Fibroblast of skin of right quadriceps (primary cell): Measurements from ENCODE around the gene MAD1L1.
"Not testable (repeated sequence)": the region's sequence is repeated elsewhere in the genome, so short reads cannot be mapped to it uniquely, and the experiment has no call there.

Source experiments
- DNase-seq: peaks from one replicate; pipeline ENCODE4 v3.0.0-alpha.2; 2013

Gene MAD1L1

DNA sequence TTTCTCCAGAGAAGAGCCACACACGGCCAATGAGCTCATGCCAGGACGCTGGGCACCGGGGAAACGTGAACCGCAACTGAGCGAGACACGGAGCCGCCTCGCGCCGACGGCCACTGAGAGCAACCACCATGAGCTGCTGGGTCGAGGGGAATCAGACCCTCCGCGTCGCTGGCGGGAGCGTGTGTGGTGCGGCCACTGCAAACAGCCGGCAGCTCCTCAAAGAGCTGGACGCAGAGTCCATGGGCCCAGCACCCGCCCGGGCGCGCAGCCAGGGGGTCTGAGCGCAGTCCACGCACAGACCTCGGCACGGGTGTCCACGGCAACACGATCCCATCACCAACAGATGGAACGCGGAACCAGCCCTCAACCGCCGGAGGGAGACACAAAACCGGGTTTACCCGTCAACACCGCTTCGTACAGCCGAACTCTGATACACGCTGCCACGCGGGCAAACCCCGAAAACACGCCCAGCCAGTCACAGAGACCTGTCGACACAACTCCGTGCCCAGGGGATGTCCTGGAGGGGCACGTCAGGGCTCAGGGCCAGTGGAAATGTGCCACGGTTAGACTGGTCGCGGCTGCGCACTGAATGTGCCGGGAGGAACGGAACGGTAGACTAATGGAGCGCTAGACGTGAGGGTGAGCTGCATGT, 415.6 kb downstream of the MAD1L1 start:
- DNase-seq: no peak

DNA sequence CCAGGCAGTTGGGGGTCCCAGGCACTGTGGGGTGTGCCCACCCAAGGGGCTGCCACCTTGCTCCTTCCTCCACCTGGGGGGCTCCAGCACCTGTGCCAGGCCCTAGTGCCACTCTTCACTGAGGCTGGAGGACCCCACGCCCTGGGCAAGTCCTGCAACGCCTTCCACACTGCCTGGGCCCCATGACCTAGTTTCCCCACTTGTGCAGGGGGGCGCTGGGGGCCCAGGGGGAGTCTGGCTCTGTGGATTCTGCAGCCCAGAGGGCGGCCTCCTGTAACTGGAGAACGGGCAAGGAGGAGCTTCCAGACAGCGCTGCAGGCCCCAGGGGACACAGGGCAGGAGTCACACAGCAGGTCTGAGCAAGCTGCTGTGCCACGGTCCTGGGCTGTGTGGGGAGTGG, 416.3 kb downstream of the MAD1L1 start:
- not testable (repeated sequence) for DNase-seq

GRCh38 chr7:1815551-1816281, 417.0 kb downstream of the MAD1L1 start:
- DNase-seq: not testable (repeated sequence)

DNA sequence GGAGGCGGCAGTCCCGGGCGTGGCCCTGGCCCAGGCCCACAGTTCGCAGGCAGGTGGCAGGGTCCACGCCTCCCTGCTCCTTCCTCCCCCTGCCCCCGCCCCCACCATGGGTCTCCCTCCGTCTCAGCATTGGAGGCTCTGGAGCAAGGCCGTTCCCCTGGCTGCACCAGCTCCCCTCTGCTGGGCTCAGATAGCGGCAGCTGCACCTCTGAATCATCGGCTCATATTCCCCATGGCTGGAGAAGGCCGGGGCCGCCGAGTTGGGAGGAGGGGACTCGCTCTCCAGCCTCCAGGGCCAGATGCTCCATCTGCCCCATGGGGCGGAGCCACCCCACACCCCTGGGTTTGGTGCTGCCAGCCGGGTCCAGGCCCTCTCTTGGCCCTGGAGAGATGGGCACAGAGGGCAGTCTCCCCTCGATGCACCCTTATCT, 417.7 kb downstream of the MAD1L1 start:
- no peak for DNase-seq

- DNase-seq: no peak
These were observed 418.5 kb downstream of the MAD1L1 start for GRCh38 chr7:1814089-1814811.

DNA sequence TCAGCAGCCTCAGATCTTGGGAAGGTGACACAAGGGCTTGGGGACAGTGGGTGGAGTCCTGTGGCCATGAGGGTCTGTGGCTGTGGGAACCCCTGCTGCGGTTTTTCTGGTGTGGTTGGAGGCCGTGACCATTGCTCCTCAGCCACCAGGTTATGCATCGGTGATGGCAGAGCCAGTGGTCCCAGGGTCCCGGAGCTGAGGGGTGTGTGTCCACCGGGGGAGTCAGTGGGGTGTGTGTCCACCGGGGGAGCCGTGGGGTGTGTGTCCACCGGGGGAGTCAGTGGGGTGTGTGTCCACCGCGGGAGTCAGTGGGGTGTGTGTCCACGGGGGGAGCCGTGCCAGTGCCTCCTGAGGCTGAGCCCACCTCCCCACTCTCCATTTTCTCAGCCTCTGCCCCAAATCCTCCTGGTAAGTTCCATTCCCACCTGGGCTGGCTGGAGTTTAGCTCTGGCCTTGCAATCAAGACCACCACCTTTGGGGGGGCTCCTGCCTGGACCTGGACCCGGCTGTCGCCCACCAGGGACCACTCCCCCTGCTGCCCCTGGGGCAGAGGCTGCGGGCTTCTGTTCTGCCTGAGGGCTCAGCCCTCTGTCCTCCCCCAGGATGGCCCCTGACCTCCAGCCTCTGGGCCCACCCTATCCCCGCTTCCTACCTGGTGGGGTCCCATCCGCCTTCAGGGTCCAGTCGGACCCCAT, 419.2 kb downstream of the MAD1L1 start:
- no peak for DNase-seq

DNA sequence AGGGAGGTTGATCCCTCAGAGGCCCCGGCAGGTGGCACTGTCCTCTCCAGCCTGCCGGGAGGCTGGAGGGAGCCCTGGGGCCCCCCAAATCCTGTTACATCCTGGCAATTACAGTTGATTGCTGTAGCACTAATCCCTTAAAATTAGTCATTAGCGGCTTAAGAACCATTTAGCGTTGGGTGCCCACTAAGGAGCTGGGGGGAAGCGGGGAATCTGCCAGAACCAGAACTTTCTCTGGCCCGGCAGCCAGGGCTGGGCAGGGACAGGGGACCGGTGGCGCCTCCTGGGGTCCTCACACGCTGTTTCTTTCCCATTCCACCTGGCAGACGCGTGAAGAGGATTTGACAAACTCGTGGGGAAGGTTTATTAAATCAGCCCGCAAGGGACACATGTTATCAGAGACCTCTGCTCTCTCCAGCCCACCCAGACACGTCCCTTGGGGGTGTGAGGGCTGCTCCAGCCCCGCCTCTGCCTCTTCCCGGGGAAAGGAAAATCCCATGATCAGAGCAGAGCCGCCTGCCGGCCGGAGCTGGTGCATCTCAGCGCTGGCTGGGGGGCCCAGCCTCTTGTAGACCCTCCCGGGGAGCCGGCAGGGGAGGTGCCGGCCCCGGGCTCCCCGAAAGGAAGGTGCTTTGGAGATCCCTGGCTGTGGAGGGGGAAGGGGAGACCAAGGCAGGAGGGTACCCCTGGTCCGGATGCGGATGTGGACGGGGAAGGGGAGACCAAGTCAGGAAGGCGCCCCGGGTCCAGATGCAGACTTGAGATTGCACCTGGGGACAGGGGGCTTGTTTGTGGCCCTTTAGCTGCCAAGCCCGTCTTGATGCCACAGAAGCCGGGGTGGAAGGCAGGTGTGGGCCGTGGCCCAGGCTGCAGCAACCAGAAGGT, 420.0 kb downstream of the MAD1L1 start:
- no peak for DNase-seq

DNA sequence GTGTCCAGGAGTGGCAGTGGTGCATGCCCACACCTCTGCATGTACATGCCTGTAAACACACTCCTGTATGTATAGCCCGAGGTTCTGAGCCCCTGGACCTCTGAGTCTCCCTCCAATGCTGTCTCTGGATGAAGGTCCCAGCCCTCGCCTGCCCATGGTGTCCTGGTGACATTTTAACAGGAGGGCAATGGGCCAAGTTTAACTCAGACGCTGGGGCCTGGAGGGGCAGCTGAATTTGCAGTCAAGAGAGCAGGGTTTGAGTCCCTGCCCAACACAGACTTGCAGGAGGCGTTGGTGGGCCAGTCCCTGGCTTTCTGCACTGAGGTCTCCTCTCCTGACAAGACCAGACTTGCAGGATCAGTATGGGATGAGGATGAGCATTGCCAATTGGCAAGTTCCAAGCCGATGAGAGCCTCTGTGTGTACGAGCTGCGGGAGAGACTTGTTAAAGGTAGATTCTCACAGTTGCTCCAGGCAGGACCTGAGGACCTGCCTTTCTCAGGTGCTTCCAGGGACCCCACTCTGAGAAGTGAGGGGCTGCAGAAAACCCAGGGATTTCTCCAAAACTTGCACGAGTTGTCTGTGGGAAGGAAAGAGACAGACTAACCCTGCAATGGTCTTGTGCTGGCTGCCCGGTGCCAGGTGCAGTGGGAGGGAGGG, 420.8 kb downstream of the MAD1L1 start:
- DNase-seq: no peak

DNA sequence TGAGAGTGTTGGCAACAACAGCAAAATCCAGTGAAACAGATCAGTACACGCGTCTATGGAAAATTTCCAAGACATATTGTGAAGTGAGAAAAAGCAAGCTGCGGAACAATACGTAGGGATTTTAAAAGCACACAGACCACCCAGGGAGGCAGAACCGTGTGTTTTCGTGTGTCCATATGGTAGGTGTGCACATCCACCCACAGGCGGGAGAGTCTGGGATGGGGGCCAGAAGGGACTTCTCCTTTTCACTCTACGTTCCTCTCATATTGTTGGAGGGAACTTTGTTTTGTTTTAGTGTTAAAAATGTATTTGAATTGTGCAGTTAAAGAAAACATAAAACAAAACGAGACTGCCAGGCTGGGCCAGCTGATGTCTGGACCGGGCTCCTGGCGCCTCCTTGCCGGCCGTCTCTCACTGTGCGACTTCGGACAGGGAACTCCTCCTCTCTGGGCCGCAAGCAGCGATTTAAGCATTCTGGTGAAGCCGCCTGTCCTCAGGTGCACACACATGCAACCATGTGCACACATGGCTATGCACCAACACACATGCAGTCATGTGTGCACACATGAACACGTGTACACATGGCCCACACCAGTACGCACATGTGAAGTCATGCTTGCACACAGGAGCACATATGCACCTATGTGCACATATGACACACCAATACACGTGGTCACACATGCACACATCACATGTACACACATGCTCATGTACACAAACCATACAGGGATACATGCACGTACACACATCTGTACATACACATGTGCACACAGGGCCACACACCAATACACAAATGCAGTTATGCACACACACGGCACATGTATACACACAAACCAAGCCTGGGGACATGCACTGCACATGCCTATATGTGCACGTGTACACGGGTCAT, 421.5 kb downstream of the MAD1L1 start:
- peak; percentile 37 for DNase-seq

DNA sequence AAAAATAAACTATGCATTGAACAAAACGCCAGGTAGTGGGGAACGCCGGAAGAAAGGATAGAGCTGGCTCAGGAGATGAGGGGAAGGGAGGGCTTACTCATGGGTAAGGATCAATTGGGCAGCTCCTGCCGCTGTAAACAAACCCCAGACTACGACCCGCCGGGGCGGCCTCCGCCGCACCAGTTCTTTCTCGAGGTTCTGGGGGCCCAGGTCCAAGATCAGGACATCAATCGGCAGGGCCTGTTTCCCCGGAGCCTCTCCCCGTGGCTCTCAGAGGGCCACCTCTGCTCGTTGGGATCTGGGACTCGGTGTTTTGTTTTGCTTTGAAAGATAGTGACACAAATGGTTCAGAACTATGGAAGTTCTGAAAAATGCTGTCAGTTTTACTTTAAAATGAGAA, 422.2 kb downstream of the MAD1L1 start:
- no peak for DNase-seq

DNA sequence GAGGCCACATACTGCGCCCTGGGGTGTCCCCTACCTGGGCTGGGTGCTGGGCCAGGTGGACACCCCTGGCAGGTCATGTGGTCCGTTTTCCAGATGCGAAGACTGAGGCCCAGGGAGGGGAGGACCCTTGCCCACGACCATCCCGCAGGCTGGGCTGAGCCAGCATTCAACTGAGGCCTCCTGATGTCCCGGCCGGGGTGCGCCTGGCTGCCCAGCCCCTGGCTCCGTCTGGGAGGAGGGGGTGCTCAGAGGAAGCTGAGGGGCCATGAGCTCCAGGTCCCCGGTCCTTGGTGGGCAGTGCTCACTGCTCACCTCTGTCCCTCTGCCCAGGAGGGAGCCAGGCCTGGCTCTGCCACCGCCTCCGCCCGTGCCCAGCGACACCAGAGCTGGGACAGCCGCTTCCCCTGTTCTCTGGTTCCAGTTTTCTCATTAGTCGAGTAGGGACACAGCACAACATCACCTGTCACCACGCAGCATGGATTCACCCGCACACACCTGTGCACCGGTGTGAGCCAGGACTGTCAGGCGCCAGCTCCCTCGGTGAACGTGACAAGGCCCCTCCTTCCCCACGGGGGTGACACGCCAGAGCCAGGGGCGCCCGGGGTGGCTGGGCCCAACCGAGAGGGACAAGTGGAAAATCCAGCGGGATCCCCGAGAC, 423.0 kb downstream of the MAD1L1 start:
- no peak for DNase-seq

- DNase-seq: no peak
These were observed 423.7 kb downstream of the MAD1L1 start for GRCh38 chr7:1809070-1809469.

- no peak for DNase-seq
These were observed 424.7 kb downstream of the MAD1L1 start for GRCh38 chr7:1807821-1808600.

DNA sequence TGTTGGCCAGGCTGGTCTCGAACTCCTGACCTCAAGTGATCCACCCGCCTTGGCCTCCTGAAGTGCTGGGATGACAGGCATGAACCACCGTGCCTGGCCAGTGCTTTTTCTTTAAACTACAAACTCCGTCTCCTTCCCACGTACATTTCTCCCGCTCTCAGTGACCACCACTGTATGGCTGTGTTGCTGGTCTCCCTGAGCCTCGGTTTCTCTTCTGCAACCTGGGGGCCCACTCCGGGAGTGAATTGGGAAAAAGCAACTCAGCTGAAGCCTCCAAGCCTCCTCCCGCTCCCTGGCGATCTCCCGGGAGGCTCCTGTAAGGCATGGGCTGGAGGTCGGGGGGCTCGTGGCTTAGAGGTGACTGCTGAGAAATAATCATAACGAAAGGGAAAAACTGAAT, 426.4 kb downstream of the MAD1L1 start:
- no peak for DNase-seq

DNA sequence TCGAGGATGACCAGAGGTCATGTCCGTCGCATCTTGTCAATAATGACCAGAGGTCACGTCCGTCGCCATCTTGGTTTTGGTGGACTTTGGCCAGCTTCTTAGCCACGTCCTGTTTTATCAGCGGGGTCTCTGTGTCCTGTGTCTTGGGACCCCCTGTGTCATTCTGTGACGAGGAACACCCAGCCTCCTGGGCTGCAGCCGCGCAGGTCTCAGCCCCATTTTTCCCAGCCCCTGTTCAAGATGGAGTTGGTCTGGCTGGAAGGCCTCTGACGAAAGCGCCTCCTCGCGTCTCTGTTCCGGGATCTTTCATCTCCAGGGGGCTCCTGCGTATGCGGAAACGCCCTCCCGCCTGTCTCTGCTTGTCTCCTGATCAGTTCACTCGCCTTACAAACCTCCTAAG, 428.4 kb downstream of the MAD1L1 start:
- DNase-seq: no peak

GRCh38 chr7:1802899-1803298, 429.8 kb downstream of the MAD1L1 start:
- DNase-seq: no peak

DNA sequence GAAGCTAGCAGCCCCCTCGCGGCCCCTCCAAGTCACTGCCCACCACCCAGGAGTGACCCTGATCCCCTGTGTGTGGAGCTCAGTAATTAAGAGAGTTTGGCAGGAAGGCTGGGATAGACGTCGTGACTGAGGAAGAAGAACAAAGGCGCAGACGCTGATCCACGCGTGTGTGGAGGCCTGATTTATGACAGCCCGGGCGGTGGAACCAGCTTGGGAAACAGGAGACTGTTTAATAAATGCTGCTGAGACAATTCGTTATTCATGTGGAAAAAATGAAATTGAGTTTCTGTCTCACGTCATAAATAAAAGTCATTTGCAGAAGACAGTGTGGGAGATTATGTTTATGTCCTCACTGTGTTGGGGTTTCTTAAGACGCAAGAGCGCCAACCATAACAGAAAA, 431.8 kb downstream of the MAD1L1 start:
- no peak for DNase-seq

- DNase-seq: no peak
These were observed 434.6 kb downstream of the MAD1L1 start for GRCh38 chr7:1798191-1798590.

- peak; percentile 16 for DNase-seq
These were observed 437.7 kb downstream of the MAD1L1 start for GRCh38 chr7:1794888-1795542.
